MM.1S (cell line): Measurements from ENCODE around the gene GPI.

ENCODE experiments used
- EZH2 ChIP-seq: fragments of 300-600 bp; sonication (generic); optimal IDR thresholded peaks from 2 replicates; pipeline ENCODE3; 2017; ENCODE audit warnings: low read depth, mild to moderate bottlenecking, antibody characterized with exemption, low read length, mixed read lengths
- EZH2phosphoT487 ChIP-seq: fragments of 300-600 bp; sonication (generic); IDR thresholded peaks from 2 replicates; pipeline ENCODE4 v1.6.1; 2018; ENCODE audit warnings: antibody characterized with exemption, low read length
- TF ChIP-seq, protein P1 (sequence below): fragments of 300-600 bp; sonication (generic); IDR thresholded peaks from 2 replicates; pipeline ENCODE4 v1.5.1; 2016; ENCODE audit warnings: antibody characterized with exemption, low read length, mixed read lengths

- TF ChIP-seq, protein P1, sequence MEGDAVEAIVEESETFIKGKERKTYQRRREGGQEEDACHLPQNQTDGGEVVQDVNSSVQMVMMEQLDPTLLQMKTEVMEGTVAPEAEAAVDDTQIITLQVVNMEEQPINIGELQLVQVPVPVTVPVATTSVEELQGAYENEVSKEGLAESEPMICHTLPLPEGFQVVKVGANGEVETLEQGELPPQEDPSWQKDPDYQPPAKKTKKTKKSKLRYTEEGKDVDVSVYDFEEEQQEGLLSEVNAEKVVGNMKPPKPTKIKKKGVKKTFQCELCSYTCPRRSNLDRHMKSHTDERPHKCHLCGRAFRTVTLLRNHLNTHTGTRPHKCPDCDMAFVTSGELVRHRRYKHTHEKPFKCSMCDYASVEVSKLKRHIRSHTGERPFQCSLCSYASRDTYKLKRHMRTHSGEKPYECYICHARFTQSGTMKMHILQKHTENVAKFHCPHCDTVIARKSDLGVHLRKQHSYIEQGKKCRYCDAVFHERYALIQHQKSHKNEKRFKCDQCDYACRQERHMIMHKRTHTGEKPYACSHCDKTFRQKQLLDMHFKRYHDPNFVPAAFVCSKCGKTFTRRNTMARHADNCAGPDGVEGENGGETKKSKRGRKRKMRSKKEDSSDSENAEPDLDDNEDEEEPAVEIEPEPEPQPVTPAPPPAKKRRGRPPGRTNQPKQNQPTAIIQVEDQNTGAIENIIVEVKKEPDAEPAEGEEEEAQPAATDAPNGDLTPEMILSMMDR: no peak
- TF ChIP-seq EZH2 (no peak), EZH2phosphoT487 (no peak)
These were observed 1.1 kb upstream of the GPI start for GRCh38 chr19:34363930-34364329.
